MM.1S (cell line): ENCODE measurements around the gene ULK4.

Source experiments
- DNase-seq: peaks from one replicate; pipeline ENCODE4 v3.0.0-alpha.2; 2015
- H2AFZ ChIP-seq: fragments of 300-600 bp; sonication (generic); 2 replicates; pipeline ENCODE4 v1.6.0; 2016; ENCODE audit warnings: antibody characterized with exemption, low read length
- H3F3A ChIP-seq: fragments of 300-600 bp; sonication (generic); 2 replicates; pipeline ENCODE4 v1.6.1; 2016; ENCODE audit warnings: mild to moderate bottlenecking, antibody characterized with exemption, low read length, moderate library complexity, mixed read lengths; ENCODE audit not compliant: insufficient read depth
- H3K27ac ChIP-seq: fragments of 300-600 bp; sonication (generic); 2 replicates; pipeline ENCODE4 v1.5.1; 2016; ENCODE audit warnings: mild to moderate bottlenecking, low read length
- H3K27me3 ChIP-seq: fragments of 300-600 bp; sonication (generic); replicated peaks from 2 replicates; pipeline ENCODE4 v1.6.0; 2016; ENCODE audit warnings: low read length; ENCODE audit not compliant: insufficient read depth
- H3K36me3 ChIP-seq: fragments of 300-600 bp; sonication (generic); replicated peaks from 2 replicates; pipeline ENCODE4 v1.6.1; 2016; ENCODE audit warnings: mild to moderate bottlenecking, low read length, mixed read lengths; ENCODE audit not compliant: insufficient read depth
- H3K4me1 ChIP-seq: fragments of 300-600 bp; sonication (generic); 2 replicates; pipeline ENCODE4 v1.6.1; 2016; ENCODE audit warnings: low read length, mixed read lengths
- H3K4me2 ChIP-seq: fragments of 300-600 bp; sonication (generic); 2 replicates; pipeline ENCODE4 v1.6.0; 2016; ENCODE audit warnings: low read depth, low read length
- H3K4me3 ChIP-seq: fragments of 300-600 bp; sonication (generic); 2 replicates; pipeline ENCODE4 v1.5.1; 2016; ENCODE audit warnings: low read length, mixed read lengths
- H3K79me2 ChIP-seq: fragments of 300-600 bp; sonication (generic); 2 replicates; pipeline ENCODE4 v1.6.1; 2016; ENCODE audit warnings: mixed run types, low read length, mixed read lengths
- H3K9ac ChIP-seq: fragments of 300-600 bp; sonication (generic); 2 replicates; pipeline ENCODE4 v1.6.1; 2016; ENCODE audit warnings: low read length, mixed read lengths
- H3K9me2 ChIP-seq: fragments of 300-600 bp; sonication (generic); replicated peaks from 2 replicates; pipeline ENCODE4 v1.6.1; 2016; ENCODE audit warnings: mild to moderate bottlenecking, low read length, mixed read lengths; ENCODE audit not compliant: insufficient read depth
- H3K9me3 ChIP-seq: fragments of 300-600 bp; sonication (generic); replicated peaks from 2 replicates; pipeline ENCODE4 v1.6.1; 2016; ENCODE audit warnings: mild to moderate bottlenecking, low read length, mixed read lengths; ENCODE audit not compliant: insufficient read depth
- H4K20me1 ChIP-seq: fragments of 300-600 bp; sonication (generic); 2 replicates; pipeline ENCODE4 v1.6.1; 2016; ENCODE audit warnings: mild to moderate bottlenecking, low read length, moderate library complexity, mixed read lengths; ENCODE audit not compliant: insufficient read depth
- CTCF ChIP-seq: fragments of 300-600 bp; sonication (generic); IDR thresholded peaks from 2 replicates; pipeline ENCODE4 v1.5.1; 2016; ENCODE audit warnings: antibody characterized with exemption, low read length, mixed read lengths
- EZH2 ChIP-seq: fragments of 300-600 bp; sonication (generic); optimal IDR thresholded peaks from 2 replicates; pipeline ENCODE3; 2017; ENCODE audit warnings: low read depth, mild to moderate bottlenecking, antibody characterized with exemption, low read length, mixed read lengths
- EZH2phosphoT487 ChIP-seq: fragments of 300-600 bp; sonication (generic); IDR thresholded peaks from 2 replicates; pipeline ENCODE4 v1.6.1; 2018; ENCODE audit warnings: antibody characterized with exemption, low read length

Gene ULK4

DNA sequence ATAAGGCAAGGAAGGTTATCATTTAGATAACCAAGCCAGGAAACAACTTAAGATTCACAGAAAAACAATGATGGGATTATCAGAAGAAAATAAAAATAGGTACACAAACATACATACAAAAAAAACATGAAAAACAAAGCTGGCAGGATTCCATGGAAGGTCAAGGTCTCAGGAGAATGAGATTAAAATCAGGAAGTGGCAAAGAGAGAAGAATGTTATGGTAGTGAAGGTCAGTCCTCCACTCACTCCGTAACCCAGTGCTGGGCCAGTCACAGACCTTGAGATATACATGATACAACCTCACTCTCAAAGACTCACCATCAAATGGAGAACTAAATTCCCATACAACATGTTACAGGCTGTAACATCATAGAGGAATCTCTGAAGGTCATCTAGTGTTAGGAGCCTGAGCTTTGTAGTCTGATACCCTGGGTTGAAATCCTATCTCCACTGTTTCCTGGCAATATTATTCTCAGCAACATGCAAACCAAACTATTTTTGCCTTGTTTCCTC lies 668.7 kb downstream of the ULK4 start:
- H3K27ac ChIP-seq: no peak overlapping the region
- H3K27me3 ChIP-seq: no peaks in the 10 kb centered on the region
- H3K4me3 ChIP-seq: no peak overlapping the region
- no peaks in the 10 kb centered on the region for H3K4me1 ChIP-seq
- TF ChIP-seq EZH2phosphoT487 (no peak), CTCF (no peak), EZH2 (no peak)
- no peak for DNase-seq
- no peaks in the 10 kb centered on the region for H3K9me3 ChIP-seq
- no peaks in the 10 kb centered on the region for H3K79me2 ChIP-seq
- no peaks in the 10 kb centered on the region for H3F3A ChIP-seq
- H3K36me3 ChIP-seq: no peaks in the 10 kb centered on the region
- no peaks in the 10 kb centered on the region for H3K9me2 ChIP-seq
- no peak overlapping the region for H3K4me2 ChIP-seq
- H2AFZ ChIP-seq: no peak overlapping the region
- H4K20me1 ChIP-seq: no peaks in the 10 kb centered on the region
- no peak overlapping the region for H3K9ac ChIP-seq

DNA sequence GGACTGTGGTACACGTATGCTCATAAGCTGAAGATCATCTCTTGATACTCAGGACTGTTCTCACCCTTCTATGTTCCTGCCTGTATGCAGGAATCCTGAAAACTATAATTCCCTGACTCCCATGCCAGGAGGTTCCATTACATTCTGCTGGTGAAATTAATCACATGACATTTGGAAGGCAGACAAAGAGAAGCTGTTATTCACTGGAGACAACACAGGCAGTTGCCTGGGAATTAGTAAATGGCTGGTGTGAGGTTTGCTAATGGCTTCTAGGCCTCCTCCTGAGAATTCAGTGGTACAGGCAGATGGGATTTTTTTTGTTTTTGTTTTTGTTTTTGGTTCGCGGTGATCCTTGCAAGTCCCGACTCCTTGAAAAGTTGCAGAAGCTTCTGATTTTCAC lies 671.2 kb downstream of the ULK4 start:
- Histone ChIP-seq H3K79me2 (no peaks in the 10 kb centered on the region), H3K27ac (no peak overlapping the region), H3K9me3 (no peaks in the 10 kb centered on the region), H3K27me3 (no peaks in the 10 kb centered on the region), H3K4me3 (no peak overlapping the region), H3K4me2 (no peak overlapping the region), H3K4me1 (no peaks in the 10 kb centered on the region), H3K36me3 (no peaks in the 10 kb centered on the region), H2AFZ (no peak overlapping the region), H4K20me1 (no peaks in the 10 kb centered on the region), H3F3A (no peaks in the 10 kb centered on the region), H3K9me2 (no peaks in the 10 kb centered on the region), H3K9ac (no peak overlapping the region)
- DNase-seq: no peak
- TF ChIP-seq EZH2phosphoT487 (no peak), CTCF (no peak), EZH2 (no peak)

DNA sequence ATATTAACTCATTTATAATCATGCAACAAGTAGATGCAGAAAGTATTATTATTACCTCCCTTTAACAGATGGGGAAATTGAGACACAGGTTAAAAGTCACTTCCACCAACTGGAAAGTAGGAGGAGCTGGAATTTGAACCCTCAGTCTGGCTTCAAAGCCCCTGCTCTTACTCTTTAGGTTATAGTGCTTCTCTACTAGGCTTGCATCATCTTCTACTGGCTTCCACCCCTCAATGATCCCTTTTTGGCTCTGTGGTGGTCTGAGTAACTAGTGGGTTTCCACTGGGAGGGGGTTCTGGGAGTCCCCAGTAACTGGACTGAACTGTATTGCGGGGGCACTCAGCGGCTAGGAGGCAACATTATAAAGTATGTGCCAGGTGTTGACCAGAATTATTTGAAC lies 671.6 kb downstream of the ULK4 start:
- Histone ChIP-seq H3K9me3 (no peaks in the 10 kb centered on the region), H3K4me2 (no peak overlapping the region), H3K27ac (no peak overlapping the region), H3K9ac (no peak overlapping the region), H4K20me1 (no peaks in the 10 kb centered on the region), H3F3A (no peaks in the 10 kb centered on the region), H2AFZ (no peak overlapping the region), H3K36me3 (no peaks in the 10 kb centered on the region), H3K4me3 (no peak overlapping the region), H3K9me2 (no peaks in the 10 kb centered on the region), H3K27me3 (no peaks in the 10 kb centered on the region), H3K4me1 (no peaks in the 10 kb centered on the region), H3K79me2 (no peaks in the 10 kb centered on the region)
- TF ChIP-seq CTCF (no peak), EZH2 (no peak)
- no peak for DNase-seq
